AG10803 (cell line): Measurements from ENCODE around the gene PDP2.
A peak's percentile ranks its signal among the peaks of the same experiment; 100 is the strongest.

Experiments
- DNase-seq: peaks from one replicate; pipeline ENCODE4 v3.0.0; 2010; ENCODE audit warnings: low read depth
- H3K4me3 ChIP-seq: 2 replicates; pipeline ENCODE4 v1.5.1; 2011; ENCODE audit warnings: mild to moderate bottlenecking, low read length, control low read depth
- CTCF ChIP-seq: conservative IDR thresholded peaks from 2 replicates; pipeline ENCODE4 v1.5.1; 2011; ENCODE audit warnings: mild to moderate bottlenecking, low read length, control low read depth, inconsistent platforms

PDP2 gene

DNA sequence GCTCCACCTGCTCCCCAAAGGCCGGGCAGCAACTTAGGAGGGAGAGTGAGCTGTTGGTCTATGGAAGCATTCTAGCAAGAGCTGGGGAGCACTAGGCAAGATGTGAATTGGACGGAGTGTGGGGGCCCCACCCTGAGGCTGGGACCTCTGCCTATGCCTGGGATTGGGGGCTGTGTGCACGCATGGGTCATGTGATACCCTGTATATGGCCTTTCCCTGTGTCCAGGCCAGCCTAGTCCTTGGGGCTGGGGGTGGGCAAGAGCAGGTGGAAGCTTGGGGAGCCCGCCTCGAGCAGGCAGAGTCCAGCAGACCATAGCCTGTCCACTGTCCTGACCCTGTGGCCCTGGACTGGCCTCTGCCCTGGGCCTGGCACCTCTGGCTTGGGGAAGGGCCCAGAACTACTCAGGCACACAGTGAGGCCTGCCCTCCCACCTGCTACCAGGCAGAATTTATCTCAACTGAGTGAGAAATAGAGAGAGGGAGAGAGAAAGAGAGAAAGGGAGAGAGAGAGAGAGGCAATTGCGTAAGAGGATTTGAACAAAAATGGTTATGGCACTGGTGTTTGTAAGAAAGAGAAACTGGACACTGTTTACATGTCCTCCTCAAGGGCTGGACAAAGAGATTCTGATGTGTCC is 19.1 kb downstream of the PDP2 start:
- no peak overlapping the region for H3K4me3 ChIP-seq
- peak; percentile 42 for DNase-seq
- TF ChIP-seq CTCF: no peak

- peak; percentile 51 for DNase-seq
- no peak for TF ChIP-seq CTCF
- H3K4me3 ChIP-seq: no peak overlapping the region
These were observed 19.8 kb downstream of the PDP2 start for GRCh38 chr16:66899945-66900710.

DNA sequence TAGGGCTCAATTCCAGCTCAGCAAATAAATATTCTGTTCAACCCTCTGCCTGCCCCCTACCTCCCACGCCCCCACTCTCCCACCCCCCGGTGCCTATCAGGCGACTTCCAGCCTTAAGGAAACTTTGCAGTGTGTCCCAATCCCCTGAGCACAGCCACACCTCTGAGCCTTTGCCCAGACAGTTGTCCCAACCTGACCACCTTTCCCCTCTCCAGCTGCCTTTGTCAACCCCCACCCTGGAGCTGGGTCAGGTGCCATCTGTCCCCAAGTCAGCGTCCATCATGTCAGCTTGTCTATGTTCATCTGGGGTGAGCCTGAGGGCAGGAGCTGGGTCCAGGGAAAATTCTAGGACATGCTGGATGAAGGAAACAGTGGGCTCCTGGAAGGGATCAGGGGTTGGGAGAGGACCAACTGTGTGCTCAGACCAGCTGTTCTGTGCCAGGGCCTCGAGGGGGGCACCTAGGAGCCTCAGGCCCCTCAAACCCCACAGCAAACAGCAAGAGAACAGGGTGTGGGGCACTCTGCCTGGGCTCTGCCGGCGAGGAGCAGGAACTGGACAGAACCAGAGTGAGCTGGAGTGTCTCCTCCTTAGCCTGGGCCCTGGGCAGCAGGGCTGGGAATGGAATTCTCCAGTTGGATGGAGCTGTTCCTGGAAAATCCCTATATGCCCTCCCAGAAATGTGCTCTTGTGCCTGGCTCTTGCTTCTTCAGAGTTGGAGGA is 20.6 kb downstream of the PDP2 start:
- H3K4me3 ChIP-seq: no peak overlapping the region
- DNase-seq: no peak
- no peak for TF ChIP-seq CTCF

DNA sequence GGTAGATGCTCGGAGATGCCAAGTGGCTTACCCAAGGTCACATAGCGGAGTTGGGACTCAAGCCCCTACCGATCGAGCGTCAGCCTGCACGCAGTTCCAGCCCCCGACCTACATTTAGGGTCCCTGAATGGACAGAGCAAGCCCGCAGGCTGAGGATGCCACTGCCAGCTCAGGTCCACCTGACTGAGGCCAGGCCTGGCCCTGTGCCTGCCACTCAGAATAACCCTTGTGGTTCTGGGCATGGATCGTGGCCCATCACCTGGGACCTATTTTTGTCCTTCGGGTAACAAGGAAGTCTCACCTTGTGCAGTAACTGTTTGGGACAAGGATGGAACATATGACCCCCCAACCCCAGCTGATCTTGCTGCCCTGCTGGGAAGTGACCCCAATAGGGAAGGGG is 21.3 kb downstream of the PDP2 start:
- H3K4me3 ChIP-seq: no peak overlapping the region
- no peak for DNase-seq
- TF ChIP-seq CTCF: no peak

GRCh38 chr16:66902648-66903543 is 22.6 kb downstream of the PDP2 start:
- H3K4me3 ChIP-seq: no peak overlapping the region
- no peak for DNase-seq
- no peak for TF ChIP-seq CTCF

- DNase-seq: no peak
- no peak overlapping the region for H3K4me3 ChIP-seq
- no peak for TF ChIP-seq CTCF
These were observed 23.5 kb downstream of the PDP2 start for GRCh38 chr16:66903544-66904427.
